Osteocyte (in vitro differentiated cells): ENCODE measurements around the gene OR51F2. TPM values are rescaled to one million over a fixed set of nuclear protein-coding genes. Genes with fewer than 3 reads are reported as not detected.
"Not testable (repeated sequence)": the region's sequence is repeated elsewhere in the genome, so short reads cannot be mapped to it uniquely, and the experiment has no call there.

Experiments
- DNase-seq: peaks from one replicate; pipeline ENCODE4 v3.0.0; 2021; ENCODE audit warnings: mixed read lengths; ENCODE audit not compliant: unreplicated experiment; ENCODE audit errors: extremely low spot score
- H3K27ac Mint-ChIP-seq: one replicate; pipeline ENCODE4 v1.8.0; 2021; ENCODE audit warnings: mild to moderate bottlenecking, mixed read lengths; ENCODE audit not compliant: unreplicated experiment
- H3K27me3 Mint-ChIP-seq: one replicate; pipeline ENCODE4 v1.8.0; 2021; ENCODE audit warnings: mixed read lengths; ENCODE audit not compliant: unreplicated experiment
- H3K36me3 Mint-ChIP-seq: one replicate; pipeline ENCODE4 v1.8.0; 2021; ENCODE audit warnings: mixed read lengths; ENCODE audit not compliant: unreplicated experiment
- H3K4me1 Mint-ChIP-seq: one replicate; pipeline ENCODE4 v1.8.0; 2021; ENCODE audit warnings: mixed read lengths; ENCODE audit not compliant: unreplicated experiment
- H3K4me3 Mint-ChIP-seq: one replicate; pipeline ENCODE4 v1.8.0; 2021; ENCODE audit warnings: mild to moderate bottlenecking, moderate library complexity, mixed read lengths; ENCODE audit not compliant: unreplicated experiment
- H3K9me3 Mint-ChIP-seq: one replicate; pipeline ENCODE4 v1.8.0; 2021; ENCODE audit warnings: mixed read lengths; ENCODE audit not compliant: unreplicated experiment
- long read RNA-seq: library from polyadenylated mRNA; unstranded; transcript quantifications from one replicate; pipeline ENCODE4 v2.0.0, GENCODE V29; 2021
- total RNA-seq: library from RNA; stranded (reverse); gene quantifications from 2 replicates; pipeline ENCODE4 v1.2.1, GENCODE V29; 2021
- TF ChIP-seq, protein P1 (sequence below): fragments of 200-600 bp; sonication (generic); IDR thresholded peaks from 2 replicates; pipeline ENCODE4 v1.5.0; 2021; ENCODE audit warnings: antibody characterized with exemption, mild to moderate bottlenecking, moderate library complexity

OR51F2 gene, protein sequence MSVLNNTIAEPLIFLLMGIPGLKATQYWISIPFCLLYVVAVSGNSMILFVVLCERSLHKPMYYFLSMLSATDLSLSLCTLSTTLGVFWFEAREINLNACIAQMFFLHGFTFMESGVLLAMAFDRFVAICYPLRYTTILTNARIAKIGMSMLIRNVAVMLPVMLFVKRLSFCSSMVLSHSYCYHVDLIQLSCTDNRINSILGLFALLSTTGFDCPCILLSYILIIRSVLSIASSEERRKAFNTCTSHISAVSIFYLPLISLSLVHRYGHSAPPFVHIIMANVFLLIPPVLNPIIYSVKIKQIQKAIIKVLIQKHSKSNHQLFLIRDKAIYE
- not detected in 2 replicates for total RNA-seq
- long read RNA-seq = 0 reads

DNA sequence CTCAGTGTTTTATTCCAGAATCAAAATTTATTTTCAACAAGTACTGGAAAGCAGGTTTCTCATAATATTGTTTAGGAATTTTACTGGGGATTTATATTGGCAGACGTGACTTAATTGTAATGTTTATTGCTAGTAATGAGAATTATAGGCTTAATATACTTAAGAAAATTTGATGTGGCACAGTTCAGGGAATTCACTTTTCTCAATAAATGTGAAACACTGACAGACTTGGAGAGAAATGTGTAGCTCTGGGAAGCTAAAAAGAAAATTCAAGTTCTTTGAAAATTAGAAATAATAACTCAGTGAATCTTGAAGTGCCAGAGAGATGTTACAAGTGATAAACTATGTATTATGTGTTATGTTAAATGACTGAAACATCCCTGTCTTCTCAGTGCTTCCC, at the start of gene OR51F2:
TSS of gene OR51F2 (plus strand) at position 301 of the 400 bp plus-strand sequence. CDS start 101 bp downstream, outside the sequence.
- Mint-ChIP-seq H3K9me3 (no peaks in the 10 kb centered on the region), H3K27me3 (peaks cover 25% of the 10 kb centered on the region), H3K4me1 (no peaks in the 10 kb centered on the region), H3K27ac (no peak within 1 kb of the TSS), H3K4me3 (no peak within 1 kb of the TSS), H3K36me3 (no peaks in the 10 kb centered on the region)
- DNase-seq = no peak
- TF ChIP-seq, protein P1, sequence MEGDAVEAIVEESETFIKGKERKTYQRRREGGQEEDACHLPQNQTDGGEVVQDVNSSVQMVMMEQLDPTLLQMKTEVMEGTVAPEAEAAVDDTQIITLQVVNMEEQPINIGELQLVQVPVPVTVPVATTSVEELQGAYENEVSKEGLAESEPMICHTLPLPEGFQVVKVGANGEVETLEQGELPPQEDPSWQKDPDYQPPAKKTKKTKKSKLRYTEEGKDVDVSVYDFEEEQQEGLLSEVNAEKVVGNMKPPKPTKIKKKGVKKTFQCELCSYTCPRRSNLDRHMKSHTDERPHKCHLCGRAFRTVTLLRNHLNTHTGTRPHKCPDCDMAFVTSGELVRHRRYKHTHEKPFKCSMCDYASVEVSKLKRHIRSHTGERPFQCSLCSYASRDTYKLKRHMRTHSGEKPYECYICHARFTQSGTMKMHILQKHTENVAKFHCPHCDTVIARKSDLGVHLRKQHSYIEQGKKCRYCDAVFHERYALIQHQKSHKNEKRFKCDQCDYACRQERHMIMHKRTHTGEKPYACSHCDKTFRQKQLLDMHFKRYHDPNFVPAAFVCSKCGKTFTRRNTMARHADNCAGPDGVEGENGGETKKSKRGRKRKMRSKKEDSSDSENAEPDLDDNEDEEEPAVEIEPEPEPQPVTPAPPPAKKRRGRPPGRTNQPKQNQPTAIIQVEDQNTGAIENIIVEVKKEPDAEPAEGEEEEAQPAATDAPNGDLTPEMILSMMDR = no peak

DNA sequence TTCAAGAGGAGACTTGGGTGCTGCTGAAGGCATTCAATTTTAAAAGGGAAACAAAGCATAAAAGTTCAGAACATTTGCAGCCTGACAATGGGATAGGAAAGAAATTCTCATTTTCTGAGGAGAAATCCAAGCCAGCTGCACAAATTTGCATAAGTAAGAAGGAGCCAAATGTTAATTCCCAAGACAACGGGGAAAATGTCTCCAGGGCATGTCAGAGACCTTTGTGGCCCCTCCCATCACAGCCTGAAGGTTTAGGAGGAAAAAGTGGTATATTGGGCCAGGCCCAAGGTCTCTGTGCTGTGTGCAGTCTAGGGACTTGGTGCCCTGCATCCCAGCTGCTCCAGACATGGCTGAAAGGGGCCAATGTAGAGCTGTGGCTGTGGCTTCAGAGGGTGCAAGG, 38.7 kb upstream of the OR51F2 start:
- H3K27me3 Mint-ChIP-seq = peaks cover 27% of the 10 kb centered on the region
- no peaks in the 10 kb centered on the region for H3K36me3 Mint-ChIP-seq
- no peaks in the 10 kb centered on the region for H3K9me3 Mint-ChIP-seq
- H3K4me1 Mint-ChIP-seq = no peaks in the 10 kb centered on the region
- no peak for DNase-seq
- H3K4me3 Mint-ChIP-seq = no peak overlapping the region
- TF ChIP-seq, protein P1 = no peak
- no peak overlapping the region for H3K27ac Mint-ChIP-seq

DNA sequence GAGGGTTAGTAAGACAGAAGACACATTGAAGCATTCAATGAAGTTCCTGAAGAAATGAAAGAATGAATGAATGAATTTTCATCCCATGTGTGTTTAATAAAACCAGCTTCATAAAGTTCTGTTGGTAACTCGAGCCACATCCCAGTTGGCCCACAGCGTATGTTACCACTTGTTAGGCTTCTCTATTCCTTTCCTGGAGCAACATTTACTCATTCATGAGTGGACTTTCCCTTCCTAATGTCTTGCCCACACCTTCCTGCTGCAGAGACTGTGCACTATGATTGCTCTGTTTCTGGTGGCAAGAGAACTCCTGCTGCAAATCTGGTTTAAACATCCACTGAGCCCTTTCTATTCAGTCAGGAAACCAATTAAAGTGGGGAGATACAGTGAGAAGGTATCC, 23.9 kb upstream of the OR51F2 start:
- Mint-ChIP-seq H3K36me3 (no peaks in the 10 kb centered on the region), H3K9me3 (no peaks in the 10 kb centered on the region), H3K4me1 (no peaks in the 10 kb centered on the region), H3K27me3 (peaks cover 11% of the 10 kb centered on the region), H3K27ac (no peak overlapping the region), H3K4me3 (no peak overlapping the region)
- no peak for DNase-seq
- TF ChIP-seq, protein P1 = no peak

DNA sequence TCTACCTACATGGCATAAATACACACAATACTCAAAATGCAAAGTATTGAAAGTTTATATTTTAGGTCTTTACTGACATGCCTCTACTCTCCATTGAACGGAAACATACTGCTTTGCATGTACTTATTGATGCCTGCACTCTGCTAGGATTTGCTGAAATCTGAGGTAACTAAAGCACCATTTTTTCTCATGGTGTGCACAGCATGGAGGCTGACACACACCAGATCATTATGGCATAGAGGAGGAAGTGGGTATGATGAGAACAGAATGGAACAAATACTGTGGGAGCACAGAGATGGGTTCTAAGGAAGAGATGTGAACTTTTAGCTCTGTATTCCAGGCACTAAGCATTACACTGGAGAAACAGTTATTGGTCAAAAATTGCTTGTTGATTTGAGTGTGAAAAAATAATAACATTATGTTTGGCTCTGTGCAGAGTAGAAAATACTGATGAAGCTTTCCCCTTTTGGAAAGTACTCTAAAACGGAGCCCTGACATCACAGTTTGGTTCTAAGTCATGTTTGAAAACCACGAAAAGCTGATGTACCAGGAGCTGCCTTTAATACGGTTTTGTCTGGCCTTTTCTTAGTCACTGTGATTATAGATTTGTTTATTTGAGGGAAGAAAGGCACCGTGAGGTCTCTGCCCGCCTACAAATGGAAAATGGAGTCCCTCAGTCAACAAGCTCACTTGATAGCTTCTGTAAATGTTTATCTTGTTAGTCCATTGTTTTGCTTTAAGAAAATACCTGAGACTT, 22.5 kb upstream of the OR51F2 start:
- Mint-ChIP-seq H3K9me3 (no peaks in the 10 kb centered on the region), H3K4me1 (no peaks in the 10 kb centered on the region), H3K4me3 (no peak overlapping the region), H3K27ac (no peak overlapping the region), H3K27me3 (peaks cover 8% of the 10 kb centered on the region), H3K36me3 (no peaks in the 10 kb centered on the region)
- TF ChIP-seq, protein P1 = no peak
- no peak for DNase-seq

DNA sequence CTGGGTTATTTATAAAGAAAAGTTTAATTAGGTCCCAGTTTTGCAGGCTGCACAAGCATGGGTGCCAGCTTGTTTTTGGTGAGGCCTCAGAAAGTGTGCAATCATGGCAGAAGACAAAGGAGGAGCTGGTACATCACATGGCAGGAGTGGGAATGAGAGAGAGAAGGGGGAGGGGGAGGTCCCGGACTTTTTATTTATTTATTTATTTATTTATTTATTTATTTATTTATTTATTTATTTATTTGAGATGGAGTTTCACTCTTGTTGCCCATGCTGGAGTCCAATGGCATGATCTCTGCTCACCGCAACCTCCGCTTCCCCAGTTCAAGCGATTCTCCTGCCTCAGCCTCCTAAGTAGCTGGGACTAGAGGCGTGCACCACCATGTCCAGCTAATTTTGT, 19.8 kb upstream of the OR51F2 start:
- H3K4me3 Mint-ChIP-seq, H3K9me3 Mint-ChIP-seq, H3K4me1 Mint-ChIP-seq, H3K27me3 Mint-ChIP-seq, H3K27ac Mint-ChIP-seq, H3K36me3 Mint-ChIP-seq, DNase-seq: not testable (repeated sequence)
